ENCODE results near the gene SERPING1. TPM values are rescaled to one million over a fixed set of nuclear protein-coding genes. Genes with fewer than 3 reads are reported as not detected.

The SERPING1 gene
- total RNA-seq, 4 donors from 2014 or later, result 90.0 to 171 (median 106) TPM

GRCh38 chr11:57658023-57658361 lies 60.5 kb downstream of the SERPING1 start:
- intact Hi-C loops (cut with DNase I; ENCODE audit: low total_unique reads), result no loop called here
- peak overlapping the region; percentile 84 to 94 (median 91) for H3K27ac ChIP-seq

GRCh38 chr11:57659669-57660068 lies 62.2 kb downstream of the SERPING1 start:
- H3K4me1 ChIP-seq, result peaks cover 8 to 23% of the 10 kb centered on the region in 2 donors
- no peaks in the 10 kb centered on the region for H3K27me3 ChIP-seq
- TF ChIP-seq POLR2A (IDR thresholded peaks at IDR 0.05) (no peak), CTCF (IDR thresholded peaks at IDR 0.05 in 4 of 5, conservative IDR thresholded peaks at IDR 0.05 in 1 of 5) (no peak)
- no peak for DNase-seq
- peaks cover 0 to 39% of the 10 kb centered on the region in 2 donors for H3K36me3 ChIP-seq
- H3K4me3 ChIP-seq, result no peak overlapping the region
- in situ Hi-C loops (cut with MboI; ENCODE audit: low sequenced_read_pairs in 4 of 4), result loop anchor here in 1 of 4 donors (25.0 kb wide), 1 partner anchor 928 kb away; the partner anchor contains the start of genes LPXN and ZFP91
- H3K9me3 ChIP-seq, result no peaks in the 10 kb centered on the region
- intact Hi-C loops (cut with DNase I; ENCODE audit: low total_unique reads), result no loop called here
- H3K27ac ChIP-seq, result no peak overlapping the region
- no peak for ATAC-seq

More at GRCh38 chr11:57658023-57658361, 60.5 kb downstream of the SERPING1 start:
- TF ChIP-seq CTCF (IDR thresholded peaks at IDR 0.05 in 4 of 5, conservative IDR thresholded peaks at IDR 0.05 in 1 of 5) (no peak), POLR2A (IDR thresholded peaks at IDR 0.05) (no peak)
- in situ Hi-C loops (cut with MboI; ENCODE audit: low sequenced_read_pairs in 4 of 4), result loop anchor here in 1 of 4 donors (25.0 kb wide), 1 partner anchor 929 kb away; the partner anchor contains the start of genes LPXN and ZFP91
- Histone ChIP-seq H3K4me3 (peak overlapping the region; percentile 62 to 92 (median 79)), H3K36me3 (peaks cover 0 to 37% of the 10 kb centered on the region in 2 donors), H3K9me3 (no peaks in the 10 kb centered on the region), H3K27me3 (no peaks in the 10 kb centered on the region), H3K4me1 (peaks cover 8 to 23% of the 10 kb centered on the region in 2 donors)
- ATAC-seq (peak in 1 of 2 donors; percentile 4), DNase-seq (no peak)

- intact Hi-C loops (cut with DNase I; ENCODE audit: low total_unique reads), result no loop called here
- TF ChIP-seq POLR2A (IDR thresholded peaks at IDR 0.05), result no peak
- TF ChIP-seq CTCF (IDR thresholded peaks at IDR 0.05 in 4 of 5, conservative IDR thresholded peaks at IDR 0.05 in 1 of 5), result no peak
Measured at GRCh38 chr11:57662893-57663292, 65.4 kb downstream of the SERPING1 start.

GRCh38 chr11:57663975-57664374 lies 66.5 kb downstream of the SERPING1 start:
- no peak for DNase-seq
- ATAC-seq, result no peak

More at GRCh38 chr11:57662893-57663292, 65.4 kb downstream of the SERPING1 start:
- Histone ChIP-seq H3K27me3 (no peaks in the 10 kb centered on the region), H3K9me3 (no peaks in the 10 kb centered on the region), H3K36me3 (peaks cover 0 to 39% of the 10 kb centered on the region in 2 donors), H3K4me3 (no peak overlapping the region), H3K27ac (no peak overlapping the region), H3K4me1 (peaks cover 17 to 18% of the 10 kb centered on the region in 2 donors)
- in situ Hi-C loops (cut with MboI; ENCODE audit: low sequenced_read_pairs in 4 of 4), result loop anchor here in 1 of 4 donors (25.0 kb wide), 1 partner anchor 924 kb away; the partner anchor contains the start of genes LPXN and ZFP91
- DNase-seq, result no peak
- ATAC-seq, result no peak

More at GRCh38 chr11:57663975-57664374, 66.5 kb downstream of the SERPING1 start:
- no peaks in the 10 kb centered on the region for H3K9me3 ChIP-seq
- in situ Hi-C loops (cut with MboI; ENCODE audit: low sequenced_read_pairs in 4 of 4), result loop anchor here in 1 of 4 donors (25.0 kb wide), 1 partner anchor 923 kb away; the partner anchor contains the start of genes LPXN and ZFP91
- no peak overlapping the region for H3K27ac ChIP-seq
- H3K4me3 ChIP-seq, result no peak overlapping the region
- H3K4me1 ChIP-seq, result peaks cover 11 to 13% of the 10 kb centered on the region in 2 donors
- no peak for TF ChIP-seq POLR2A (IDR thresholded peaks at IDR 0.05)
- no peak for TF ChIP-seq CTCF (IDR thresholded peaks at IDR 0.05 in 4 of 5, conservative IDR thresholded peaks at IDR 0.05 in 1 of 5)
- H3K27me3 ChIP-seq, result no peaks in the 10 kb centered on the region
- peaks cover 0 to 39% of the 10 kb centered on the region in 2 donors for H3K36me3 ChIP-seq
- intact Hi-C loops (cut with DNase I; ENCODE audit: low total_unique reads), result no loop called here

MicroRNAs within 50 kb of the gene (microRNA counts, 767-probe panel; counts per million panel counts)
- microRNA hsa-miR-130a-3p, result 5,339 to 7,333 counts per million in 2 donors

Small RNA genes lying within 50 kb of the gene (microRNA-seq; reads per million reads assigned to microRNA genes)
- 1,989 to 2,094 reads per million in 2 donors for gene MIR130A (ENCODE audit: borderline replicate concordance in 2 of 2)

Other genes starting within 250 kb of the SERPING1 start
- gene PRG3, start 216.5 kb upstream of the SERPING1 start, total RNA-seq, result not detected
- not detected for gene PRG2, start 207.0 kb upstream of the SERPING1 start, total RNA-seq
- gene SLC43A3, start 170.6 kb upstream of the SERPING1 start, total RNA-seq, result 10 to 100 TPM; 13.9 to 22.5 (median 20.3) TPM
- 1 to 10 TPM in 1 of 4 donors, under 1 TPM in 3; 0.13 to 2.8 (median 0.77) TPM for gene RTN4RL2, start 137.2 kb upstream of the SERPING1 start, total RNA-seq
- gene SLC43A1, start 82.0 kb upstream of the SERPING1 start, total RNA-seq, result 10 to 100 TPM in 3 of 4 donors, 1 to 10 TPM in 1; 7.4 to 35.1 (median 15.8) TPM
- gene TIMM10, start 66.9 kb upstream of the SERPING1 start, total RNA-seq, result 10 to 100 TPM; 45.4 to 61.7 (median 49.5) TPM
- gene SMTNL1, start 60.1 kb upstream of the SERPING1 start, total RNA-seq, result 10 to 100 TPM; 23.0 to 52.7 (median 43.4) TPM
- gene UBE2L6, start 30.0 kb upstream of the SERPING1 start, total RNA-seq, result 1 to 10 TPM; 5.5 to 9.0 (median 6.7) TPM
- gene YPEL4, start 52.2 kb downstream of the SERPING1 start, total RNA-seq, result under 1 TPM; 0.31 to 0.68 (median 0.49) TPM
- 10 to 100 TPM; 10.6 to 15.3 (median 11.2) TPM for gene CLP1, start 60.1 kb downstream of the SERPING1 start, total RNA-seq
- 10 to 100 TPM; 34.0 to 49.2 (median 46.2) TPM for gene ZDHHC5, start 70.4 kb downstream of the SERPING1 start, total RNA-seq
- gene MED19, start 114.5 kb downstream of the SERPING1 start, total RNA-seq, result 10 to 100 TPM in 2 of 4 donors, 1 to 10 TPM in 2; 8.3 to 13.1 (median 10.4) TPM
- gene TMX2, start 114.9 kb downstream of the SERPING1 start, total RNA-seq, result 10 to 100 TPM; 29.1 to 54.9 (median 40.5) TPM
- gene SELENOH, start 143.8 kb downstream of the SERPING1 start, total RNA-seq, result 100 to 1,000 TPM in 3 of 4 donors, 10 to 100 TPM in 1; 94.7 to 145 (median 132) TPM
- not detected for gene BTBD18, start 154.1 kb downstream of the SERPING1 start, total RNA-seq
- gene CTNND1, start 164.1 kb downstream of the SERPING1 start, total RNA-seq, result 10 to 100 TPM; 19.7 to 29.8 (median 24.5) TPM